Hepatocyte (in vitro differentiated cells): ENCODE data around the gene KANSL2.

Source experiments
- CTCF ChIP-seq: fragments of 200-600 bp; sonication (generic); IDR thresholded peaks from 2 replicates; pipeline ENCODE4 v1.5.1; 2016; ENCODE audit warnings: antibody characterized with exemption, mild to moderate bottlenecking; ENCODE audit not compliant: poor library complexity
- EZH2 ChIP-seq: fragments of 200-600 bp; sonication (generic); IDR thresholded peaks from 2 replicates; pipeline ENCODE4 v1.6.1; 2016; ENCODE audit warnings: antibody characterized with exemption, mild to moderate bottlenecking, borderline replicate concordance

- TF ChIP-seq CTCF (no peak), EZH2 (no peak)
Observed at GRCh38 chr12:48716168-48716492, 34.1 kb upstream of the KANSL2 start.
